OCI-LY3 (cell line): ENCODE data around the gene SLC25A42.
"Not testable (repeated sequence)": the region's sequence is repeated elsewhere in the genome, so short reads cannot be mapped to it uniquely, and the experiment has no call there.

Experiments used
- CTCF ChIP-seq: fragments of 200-600, 300-600 bp; sonication (generic); IDR thresholded peaks from 2 replicates; pipeline ENCODE4 v1.5.1; 2014; ENCODE audit warnings: antibody characterized with exemption, low read length, low read depth
- EZH2phosphoT487 ChIP-seq: fragments of 200-600 bp; shearing (Covaris generic); IDR thresholded peaks from 2 replicates; pipeline ENCODE4 v1.6.1; 2018; ENCODE audit warnings: antibody characterized with exemption, mixed run types, low read depth

GRCh38 chr19:19023376-19023775, 40.4 kb upstream of the SLC25A42 start:
- not testable (repeated sequence) for TF ChIP-seq CTCF, EZH2phosphoT487
